A673 (cell line): ENCODE measurements around the gene NPC1. TPM values are rescaled to one million over a fixed set of nuclear protein-coding genes. Genes with fewer than 3 reads are reported as not detected.

Experiments
- BruUV-seq: library from RNA; stranded (reverse); fragments of 400-500 nt; replicated peaks from 2 replicates; lab custom pipeline; 2021; lab: Mats Ljungman, UMichigan
- CTCF ChIA-PET: fragments of 300-600 bp; sonication (Branson Sonifier 250); formaldehyde crosslinking; loops from one replicate; lab custom pipeline; 2022; ENCODE audit warnings: antibody characterized with exemption; lab: Charles Lee
- POLR2A ChIA-PET: fragments of 300-600 bp; sonication (Branson Sonifier 250); formaldehyde crosslinking; loops from one replicate; lab custom pipeline; 2022; ENCODE audit warnings: antibody characterized with exemption; ENCODE audit not compliant: low non-redundant PET; lab: Charles Lee
- DNase-seq: peaks from one replicate; pipeline ENCODE4 v3.0.0-alpha.2; 2015; ENCODE audit warnings: low spot score
- H3K27ac ChIP-seq: fragments of 200-600 bp; sonication (generic); 2 replicates; pipeline ENCODE4 v1.5.1; 2016; ENCODE audit warnings: mixed run types, low read depth, mild to moderate bottlenecking, mixed read lengths, antibody characterized with exemption, low read length; ENCODE audit not compliant: poor library complexity, severe bottlenecking
- H3K27me3 ChIP-seq: fragments of 200-600 bp; sonication (generic); replicated peaks from 2 replicates; pipeline ENCODE4 v1.6.1; 2017; ENCODE audit warnings: mixed run types, low read depth, mild to moderate bottlenecking, mixed read lengths, antibody characterized with exemption, low read length; ENCODE audit not compliant: insufficient read depth, poor library complexity
- H3K36me3 ChIP-seq: fragments of 200-600 bp; sonication (generic); 2 replicates; pipeline ENCODE4 v1.6.1; 2016; ENCODE audit warnings: mixed run types, mild to moderate bottlenecking, mixed read lengths, antibody characterized with exemption, low read length; ENCODE audit not compliant: insufficient read depth, poor library complexity, severe bottlenecking
- H3K4me1 ChIP-seq: fragments of 200-600 bp; sonication (generic); 2 replicates; pipeline ENCODE4 v1.6.1; 2017; ENCODE audit warnings: mixed run types, mild to moderate bottlenecking, mixed read lengths, antibody characterized with exemption, low read length; ENCODE audit not compliant: insufficient read depth, poor library complexity, severe bottlenecking
- H3K4me3 ChIP-seq: fragments of 200-600 bp; sonication (generic); 2 replicates; pipeline ENCODE4 v1.5.1; 2016; ENCODE audit warnings: low read depth, mixed run types, mild to moderate bottlenecking, mixed read lengths, low read length; ENCODE audit not compliant: poor library complexity, severe bottlenecking
- H3K9me3 ChIP-seq: fragments of 200-600 bp; sonication (generic); 2 replicates; pipeline ENCODE4 v1.6.1; 2016; ENCODE audit warnings: mixed run types, low read depth, mild to moderate bottlenecking, mixed read lengths, antibody characterized with exemption, low read length; ENCODE audit not compliant: poor library complexity, severe bottlenecking
- CTCF ChIP-seq: fragments of 300-800, 200-600 bp; sonication (generic); conservative IDR thresholded peaks from 2 replicates; pipeline ENCODE4 v1.5.1; 2017; ENCODE audit warnings: low read depth, mild to moderate bottlenecking, antibody characterized with exemption, low read length, moderate library complexity, mixed read lengths
- EZH2 ChIP-seq: fragments of 200-600 bp; sonication (generic); IDR thresholded peaks from 2 replicates; pipeline ENCODE4 v1.6.1; 2017; ENCODE audit warnings: borderline replicate concordance, low read depth, mild to moderate bottlenecking, mixed read lengths, antibody characterized with exemption, low read length; ENCODE audit not compliant: poor library complexity, severe bottlenecking
- intact Hi-C: fragments of 100-400 bp; cut with micrococcal nuclease; formaldehyde crosslinking; loops from one replicate; pipeline ENCODE4 v1.10.0; 2022; ENCODE audit not compliant: unreplicated experiment
- total RNA-seq: library from RNA; stranded (reverse); gene quantifications from 2 replicates; pipeline ENCODE4 v1.2.3, GENCODE V29; 2021

Gene NPC1
- total RNA-seq, 1 experiment from 2014 or later = 53.0 TPM

DNA sequence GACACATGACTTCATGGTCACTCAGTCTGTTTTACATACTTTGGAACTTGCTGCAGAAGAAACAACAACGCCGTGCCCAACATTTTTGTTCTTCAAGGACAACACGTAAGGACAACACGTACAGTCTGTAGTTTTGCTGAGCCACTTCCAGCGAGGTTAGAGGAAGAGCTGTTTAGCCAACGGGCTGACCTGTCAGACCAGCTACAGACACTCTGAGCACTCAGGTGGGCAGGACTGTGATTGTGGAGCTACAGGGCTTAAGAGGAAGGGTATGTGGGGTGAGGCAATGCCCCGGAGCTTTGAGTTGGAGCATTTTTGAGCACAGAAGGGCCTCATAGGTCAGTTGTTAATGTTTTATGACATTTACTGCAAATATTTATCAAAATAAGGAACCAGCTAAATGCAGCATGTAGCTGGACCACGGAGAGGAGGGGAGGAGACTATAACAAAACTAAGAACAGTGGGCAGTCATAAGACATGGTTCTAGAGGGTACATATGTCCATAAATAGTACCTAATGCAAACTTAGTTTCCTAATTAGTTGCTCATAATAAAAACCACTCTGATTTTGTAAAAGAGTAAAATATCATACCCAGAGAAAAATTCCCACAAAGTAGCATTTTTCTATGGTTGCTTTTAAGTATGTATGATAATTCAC lies 26.3 kb upstream of the NPC1 start:
- ChIA-PET CTCF (no interaction called here), POLR2A (no interaction called here)
- Histone ChIP-seq H3K27me3 (no peaks in the 10 kb centered on the region), H3K36me3 (no peaks in the 10 kb centered on the region), H3K9me3 (no peaks in the 10 kb centered on the region), H3K27ac (no peak overlapping the region), H3K4me3 (no peak overlapping the region), H3K4me1 (no peaks in the 10 kb centered on the region)
- no TSS peak for BruUV-seq
- TF ChIP-seq CTCF (no peak), EZH2 (no peak)
- intact Hi-C loops = no loop called here
- DNase-seq = no peak

GRCh38 chr18:23609390-23610023 lies 23.2 kb upstream of the NPC1 start:
- no peaks in the 10 kb centered on the region for H3K36me3 ChIP-seq
- intact Hi-C loops = no loop called here
- no peaks in the 10 kb centered on the region for H3K9me3 ChIP-seq
- no peaks in the 10 kb centered on the region for H3K4me1 ChIP-seq
- BruUV-seq = no TSS peak
- ChIA-PET CTCF (no interaction called here), POLR2A (no interaction called here)
- no peak overlapping the region for H3K4me3 ChIP-seq
- no peaks in the 10 kb centered on the region for H3K27me3 ChIP-seq
- TF ChIP-seq EZH2 = no peak
- no peak for TF ChIP-seq CTCF
- H3K27ac ChIP-seq = no peak overlapping the region
- DNase-seq = no peak

- POLR2A ChIA-PET = no interaction called here
- TF ChIP-seq CTCF (no peak), EZH2 (no peak)
These were observed 21.9 kb upstream of the NPC1 start for GRCh38 chr18:23608211-23608610.

More at GRCh38 chr18:23608211-23608610, 21.9 kb upstream of the NPC1 start:
- Histone ChIP-seq H3K4me1 (no peaks in the 10 kb centered on the region), H3K36me3 (no peaks in the 10 kb centered on the region), H3K4me3 (no peak overlapping the region), H3K27me3 (no peaks in the 10 kb centered on the region), H3K9me3 (no peaks in the 10 kb centered on the region), H3K27ac (no peak overlapping the region)
- BruUV-seq = no TSS peak
- CTCF ChIA-PET = no interaction called here
- no peak for DNase-seq
- intact Hi-C loops = no loop called here
